Choroid plexus epithelial cell (primary cell): ENCODE data around the gene CITED4.

Experiments used
- DNase-seq: peaks from one replicate; pipeline ENCODE4 v3.0.0-alpha.2; 2010; ENCODE audit warnings: low read depth
- H3K4me3 ChIP-seq: 2 replicates; pipeline ENCODE4 v1.5.1; 2011; ENCODE audit warnings: low read depth, mild to moderate bottlenecking, control low read depth, low read length, moderate library complexity
- CTCF ChIP-seq: conservative IDR thresholded peaks from 2 replicates; pipeline ENCODE4 v1.5.1; 2011; ENCODE audit warnings: low read depth, mild to moderate bottlenecking, control low read depth, inconsistent platforms, low read length, moderate library complexity

Gene CITED4

GRCh38 chr1:40905061-40905460, 42.9 kb upstream of the CITED4 start:
- TF ChIP-seq CTCF: no peak
- no peak for DNase-seq
- no peak overlapping the region for H3K4me3 ChIP-seq

- no peak overlapping the region for H3K4me3 ChIP-seq
- no peak for DNase-seq
- no peak for TF ChIP-seq CTCF
These were observed 40.9 kb upstream of the CITED4 start for GRCh38 chr1:40903106-40903505.

GRCh38 chr1:40901886-40902852, 40.0 kb upstream of the CITED4 start:
- TF ChIP-seq CTCF: no peak
- DNase-seq: peak; percentile 96
- H3K4me3 ChIP-seq: no peak overlapping the region

- TF ChIP-seq CTCF: no peak
- no peak overlapping the region for H3K4me3 ChIP-seq
- no peak for DNase-seq
These were observed 37.2 kb upstream of the CITED4 start for GRCh38 chr1:40899230-40899870.

- peak; percentile 70 for DNase-seq
- TF ChIP-seq CTCF: no peak
- H3K4me3 ChIP-seq: no peak overlapping the region
These were observed 36.3 kb upstream of the CITED4 start for GRCh38 chr1:40898431-40898901.

- DNase-seq: peak; percentile 57
- no peak overlapping the region for H3K4me3 ChIP-seq
- no peak for TF ChIP-seq CTCF
These were observed 35.4 kb upstream of the CITED4 start for GRCh38 chr1:40897513-40897912.
